Transverse colon (tissue), 4 donors: Measurements from ENCODE around the gene HIPK4.

Source experiments
- CTCF ChIP-seq, 5 experiments: fragments of 200-600 bp in 3 of 5; fragments of 450-650 bp in 2 of 5; sonication (generic) in 3 of 5; IDR thresholded peaks; 1 replicate in 2 of 5; 2 replicates in 3 of 5; pipeline ENCODE4 v1.5.1; 2016 to 2017; ENCODE audit warnings: antibody characterized with exemption in 5 of 5, inconsistent platforms in 3 of 5, mild to moderate bottlenecking in 2 of 5, moderate library complexity in 1 of 5
- POLR2AphosphoS5 ChIP-seq, 3 donors: sonication (generic); formaldehyde crosslinking; IDR thresholded peaks; one replicate each; pipeline ENCODE4 v1.6.1; 2016; ENCODE audit warnings: antibody characterized with exemption in 3 of 3

- TF ChIP-seq CTCF (IDR thresholded peaks at IDR 0.05) (no peak), POLR2AphosphoS5 (IDR thresholded peaks at IDR 0.05) (peak in 2 of 3 donors; percentile 12 to 59)
Observed at GRCh38 chr19:40416918-40417642, 27.1 kb upstream of the HIPK4 start.
